COR-L47 (cell line): ENCODE measurements around the gene STXBP5.

Experiments
- DNase-seq: peaks from one replicate; lab custom pipeline; 2025; lab: John Stamatoyannopoulos, UW

Gene STXBP5

GRCh38 chr6:147204060-147204785, at the start of gene STXBP5:
Gene STXBP5, plus strand, starts transcription at chr6:147204417. Its CDS starts 116 bp downstream, at chr6:147204533.
- DNase-seq: no peak

- DNase-seq: peak; percentile 44
Measured at GRCh38 chr6:147154454-147154853, 49.8 kb upstream of the STXBP5 start.

GRCh38 chr6:147156218-147156617, 48.0 kb upstream of the STXBP5 start:
- no peak for DNase-seq

- DNase-seq: no peak
Measured at GRCh38 chr6:147156799-147157382, 47.3 kb upstream of the STXBP5 start.

- DNase-seq: no peak
Measured at GRCh38 chr6:147157930-147158329, 46.3 kb upstream of the STXBP5 start.

GRCh38 chr6:147158881-147159280, 45.3 kb upstream of the STXBP5 start:
- no peak for DNase-seq

GRCh38 chr6:147159536-147160374, 44.5 kb upstream of the STXBP5 start:
- no peak for DNase-seq

- no peak for DNase-seq
Measured at GRCh38 chr6:147160593-147160992, 43.6 kb upstream of the STXBP5 start.

GRCh38 chr6:147161253-147161973, 42.8 kb upstream of the STXBP5 start:
- DNase-seq: no peak

GRCh38 chr6:147161974-147162495, 42.2 kb upstream of the STXBP5 start:
- no peak for DNase-seq

GRCh38 chr6:147164761-147165160, 39.5 kb upstream of the STXBP5 start:
- no peak for DNase-seq

- no peak for DNase-seq
Measured at GRCh38 chr6:147166360-147166944, 37.8 kb upstream of the STXBP5 start.

- DNase-seq: no peak
Measured at GRCh38 chr6:147166992-147167391, 37.2 kb upstream of the STXBP5 start.

- DNase-seq: no peak
Measured at GRCh38 chr6:147167576-147168461, 36.4 kb upstream of the STXBP5 start.

GRCh38 chr6:147169529-147169928, 34.7 kb upstream of the STXBP5 start:
- DNase-seq: no peak

GRCh38 chr6:147170269-147170668, 33.9 kb upstream of the STXBP5 start:
- no peak for DNase-seq

GRCh38 chr6:147173140-147173539, 31.1 kb upstream of the STXBP5 start:
- no peak for DNase-seq

- DNase-seq: no peak
Measured at GRCh38 chr6:147173675-147174308, 30.4 kb upstream of the STXBP5 start.

- no peak for DNase-seq
Measured at GRCh38 chr6:147176795-147177194, 27.4 kb upstream of the STXBP5 start.

GRCh38 chr6:147177286-147177685, 26.9 kb upstream of the STXBP5 start:
- no peak for DNase-seq
